NCI-H128 (cell line): ENCODE results near the gene KRTAP22-2.

Experiments
- DNase-seq: peaks from one replicate; lab custom pipeline; 2025; ENCODE audit not compliant: unreplicated experiment; lab: John Stamatoyannopoulos, UW

KRTAP22-2 gene

GRCh38 chr21:30590297-30590696 lies at the start of gene KRTAP22-2:
KRTAP22-2 (minus strand) TSS chr21:30590397.
- no peak for DNase-seq

GRCh38 chr21:30638686-30639085 lies 48.5 kb upstream of the KRTAP22-2 start:
- no peak for DNase-seq

GRCh38 chr21:30634906-30635305 lies 44.7 kb upstream of the KRTAP22-2 start, which contains the start of gene KRTAP20-2:
KRTAP20-2 (plus strand) TSS chr21:30635206; CDS start chr21:30635264, 58 bp downstream.
- DNase-seq = no peak

- DNase-seq = no peak
Observed at GRCh38 chr21:30629200-30629599, 39.0 kb upstream of the KRTAP22-2 start.

GRCh38 chr21:30628109-30628508 lies 37.9 kb upstream of the KRTAP22-2 start:
- DNase-seq = no peak

DNA sequence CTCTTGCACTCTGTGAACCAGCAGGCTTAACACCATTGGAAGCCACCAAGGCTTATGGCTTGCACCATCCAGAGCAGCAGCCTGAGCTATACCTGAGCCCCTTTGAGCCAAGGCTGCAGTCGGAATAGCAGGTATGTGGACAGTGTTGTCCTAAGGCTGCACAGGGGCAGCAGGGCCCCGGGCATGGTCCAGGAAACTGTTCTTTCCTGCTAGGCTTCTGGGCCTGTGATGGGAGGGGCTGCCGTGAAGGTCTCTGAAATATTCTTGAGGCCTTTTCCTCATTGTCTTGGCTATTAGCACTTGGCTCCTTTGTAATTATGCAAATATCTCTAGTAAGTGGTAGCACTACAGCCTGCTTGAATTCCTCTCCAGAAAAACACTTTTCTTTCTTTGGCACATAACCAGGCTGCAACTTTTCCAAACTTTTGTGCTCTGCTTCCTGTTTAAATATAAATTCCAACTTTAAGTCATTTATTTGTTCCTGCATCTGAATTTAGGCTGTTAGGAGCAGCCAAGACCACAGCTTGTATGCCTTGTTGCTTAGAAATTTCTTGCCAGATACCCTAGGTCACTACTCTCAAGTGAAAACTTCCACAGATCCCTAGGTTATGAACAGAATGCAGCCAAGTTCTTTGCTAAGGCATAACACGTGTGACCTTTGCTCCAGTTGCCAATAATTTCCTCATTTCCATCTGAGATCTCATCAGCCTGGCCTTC lies 35.4 kb upstream of the KRTAP22-2 start:
- no peak for DNase-seq

DNA sequence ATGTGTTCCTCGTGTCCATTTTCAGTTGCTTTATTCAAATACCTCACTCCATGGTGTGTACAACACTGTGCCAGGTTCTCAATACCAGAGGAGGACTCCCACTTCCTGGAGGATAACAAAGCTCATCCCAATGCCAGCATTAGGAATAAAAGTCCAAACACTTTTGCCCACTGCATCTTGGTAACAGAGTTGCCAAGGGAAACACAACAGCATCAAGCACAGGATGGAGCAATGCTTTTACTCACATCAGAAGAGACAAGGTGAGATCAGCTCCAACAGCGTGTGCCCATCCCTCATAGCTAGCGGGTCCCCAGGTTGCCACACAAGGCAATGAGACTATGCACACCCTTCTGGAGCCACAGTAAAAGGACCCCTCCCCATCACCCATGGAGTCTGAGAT lies 33.2 kb upstream of the KRTAP22-2 start:
- no peak for DNase-seq

DNA sequence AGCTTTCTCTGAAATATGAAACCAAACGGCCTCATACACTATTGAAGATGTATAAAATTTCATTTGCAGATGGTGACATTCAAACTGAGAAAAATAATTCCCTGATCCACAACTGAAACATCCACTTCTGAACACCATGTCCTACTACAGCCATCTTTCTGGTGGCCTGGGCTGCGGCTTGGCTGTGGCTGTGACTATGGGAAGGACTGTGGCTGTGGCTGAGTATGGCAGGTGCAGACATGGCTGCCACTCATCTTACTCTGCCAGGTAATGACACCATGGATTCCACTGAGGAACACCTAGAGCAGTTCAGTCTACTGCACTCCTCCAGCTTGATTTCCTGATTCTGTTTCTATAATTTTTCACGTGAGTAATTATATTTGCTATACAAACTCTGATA lies 30.3 kb upstream of the KRTAP22-2 start, which contains the start of gene KRTAP20-4:
Gene KRTAP20-4, plus strand, starts transcription at position 106 of the 400 bp plus-strand sequence.
- no peak for DNase-seq

GRCh38 chr21:30620080-30620479 lies 29.9 kb upstream of the KRTAP22-2 start:
- no peak for DNase-seq

DNA sequence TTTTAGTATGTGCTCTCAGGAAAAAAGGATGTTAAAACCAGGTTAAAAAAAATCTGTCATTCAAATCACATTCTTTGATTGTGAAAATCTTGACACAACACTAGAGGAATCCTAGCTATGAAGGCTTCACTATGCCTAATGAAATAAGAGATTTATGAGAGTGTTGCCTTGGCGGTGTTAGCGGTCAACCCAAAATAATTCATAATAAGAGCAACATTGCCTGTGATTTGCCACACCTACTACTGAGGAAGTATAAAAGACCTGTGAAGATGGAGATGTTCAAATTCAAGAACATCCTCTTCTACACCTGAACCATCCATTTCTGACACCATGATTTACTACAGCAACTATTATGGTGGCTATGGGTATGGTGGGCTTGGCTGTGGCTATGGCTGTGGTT lies 25.9 kb upstream of the KRTAP22-2 start, which contains the start of gene KRTAP20-1:
Gene KRTAP20-1, plus strand, starts transcription at position 301 of the 400 bp plus-strand sequence. Its CDS starts 30 bp downstream, at position 331.
- DNase-seq = no peak

DNA sequence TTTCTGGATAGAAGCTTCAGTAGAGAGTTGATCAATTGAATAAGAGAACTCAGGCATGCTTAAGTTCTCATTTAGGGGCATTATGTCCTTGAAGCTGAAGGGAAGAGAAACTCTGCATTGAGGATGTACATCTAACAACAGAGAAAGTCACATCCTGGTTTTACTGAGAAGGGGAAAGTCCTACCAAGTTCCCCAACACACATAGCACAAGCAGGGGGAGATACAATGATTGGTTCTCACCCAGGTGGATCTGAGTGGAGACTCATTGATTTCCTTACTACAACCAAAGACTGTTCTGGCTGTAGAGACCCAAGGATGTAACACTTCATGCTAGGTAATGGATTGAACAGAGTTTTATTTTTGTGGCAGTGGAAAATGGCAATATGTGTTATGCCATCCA lies 25.0 kb upstream of the KRTAP22-2 start:
- no peak for DNase-seq

GRCh38 chr21:30613836-30614235 lies 23.6 kb upstream of the KRTAP22-2 start, which contains the start of gene KRTAP6-1:
KRTAP6-1 (minus strand) TSS chr21:30613930; CDS start chr21:30613904, 26 bp downstream.
- DNase-seq = no peak

- no peak for DNase-seq
Observed at GRCh38 chr21:30612132-30612531, 21.9 kb upstream of the KRTAP22-2 start.

DNA sequence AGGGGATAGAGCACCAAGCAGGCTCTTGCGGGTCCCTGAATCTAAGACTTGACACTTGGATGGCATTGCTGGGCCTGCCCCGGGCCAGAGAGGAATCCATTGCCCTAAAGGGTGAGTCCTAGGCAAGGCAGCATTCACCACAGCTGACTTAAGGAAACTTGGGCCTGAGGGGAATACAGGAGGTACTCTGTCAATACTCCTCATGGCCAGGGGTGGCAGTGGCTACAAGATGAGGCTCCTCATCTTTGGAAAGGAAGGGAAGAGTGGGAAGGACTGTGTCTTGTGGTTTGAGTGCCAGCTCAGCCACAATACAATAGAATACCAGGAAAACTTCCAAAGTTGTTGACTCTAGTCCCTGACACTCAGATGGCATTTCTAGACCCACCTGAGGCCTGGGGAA lies 15.8 kb upstream of the KRTAP22-2 start:
- no peak for DNase-seq

DNA sequence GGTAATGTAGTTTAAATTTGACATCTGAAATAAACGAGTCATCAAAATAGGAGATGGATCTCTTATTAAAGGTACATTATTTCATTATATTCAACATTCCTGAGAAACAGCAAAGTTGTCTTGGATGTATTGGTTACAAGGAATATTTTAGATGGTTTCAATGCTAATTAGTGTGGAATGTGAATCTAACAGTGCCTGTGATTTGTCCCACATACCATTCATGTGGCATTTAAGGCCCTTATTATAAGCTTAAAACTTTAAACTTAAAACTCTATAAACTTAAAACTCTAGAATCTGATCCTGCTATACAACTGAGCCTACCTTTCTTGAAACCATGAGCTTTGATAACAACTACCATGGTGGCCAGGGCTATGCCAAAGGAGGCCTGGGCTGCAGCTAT lies 10.6 kb upstream of the KRTAP22-2 start, which contains the start of gene KRTAP22-1:
Gene KRTAP22-1, plus strand, starts transcription at position 301 of the 400 bp plus-strand sequence.
- DNase-seq = no peak

DNA sequence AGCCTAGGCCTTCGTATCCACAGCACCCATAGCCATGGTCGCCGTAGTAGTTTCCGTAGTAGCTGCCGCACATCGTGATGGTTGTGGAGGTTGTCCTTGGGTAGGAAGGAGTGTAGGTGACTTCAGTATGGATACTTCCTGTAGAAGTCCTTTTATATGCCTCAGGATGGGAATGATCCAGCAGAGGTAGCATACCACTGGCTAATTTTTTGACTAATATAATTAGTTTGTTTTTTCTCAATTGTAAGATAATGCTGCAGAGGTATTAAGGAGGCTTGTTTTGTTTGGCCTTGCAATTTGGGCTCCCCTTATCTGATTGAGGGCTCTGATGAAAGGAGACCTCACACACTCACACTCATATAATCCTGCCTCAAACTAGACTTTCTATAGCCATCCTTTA lies 8.6 kb upstream of the KRTAP22-2 start, which contains the start of gene KRTAP6-2:
Gene KRTAP6-2, minus strand, starts transcription at position 101 of the 400 bp plus-strand sequence. Its CDS starts 28 bp downstream, at position 73.
- no peak for DNase-seq

DNA sequence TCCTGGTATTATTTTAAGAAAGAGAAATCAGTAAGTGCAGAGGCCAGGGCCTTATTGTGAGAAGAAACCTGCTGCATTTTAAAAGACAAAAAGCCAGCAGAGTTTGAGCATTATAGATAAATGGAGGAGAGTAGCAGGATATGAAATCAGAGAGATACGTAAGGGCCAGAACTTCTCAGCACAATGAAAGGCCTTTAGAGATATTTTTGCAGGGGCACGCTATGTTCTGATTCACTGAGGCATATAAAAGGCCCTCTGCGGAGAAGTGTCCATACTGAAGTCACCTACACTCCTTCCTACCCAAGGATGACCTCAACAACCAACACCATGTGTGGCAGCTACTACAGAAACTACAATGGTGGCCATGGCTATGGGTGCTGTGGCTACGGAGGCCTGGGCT lies 1.9 kb upstream of the KRTAP22-2 start, which contains the start of gene KRTAP6-3:
Gene KRTAP6-3, plus strand, starts transcription at position 301 of the 400 bp plus-strand sequence. Its CDS starts 6 bp downstream, at position 307.
- DNase-seq = no peak

DNA sequence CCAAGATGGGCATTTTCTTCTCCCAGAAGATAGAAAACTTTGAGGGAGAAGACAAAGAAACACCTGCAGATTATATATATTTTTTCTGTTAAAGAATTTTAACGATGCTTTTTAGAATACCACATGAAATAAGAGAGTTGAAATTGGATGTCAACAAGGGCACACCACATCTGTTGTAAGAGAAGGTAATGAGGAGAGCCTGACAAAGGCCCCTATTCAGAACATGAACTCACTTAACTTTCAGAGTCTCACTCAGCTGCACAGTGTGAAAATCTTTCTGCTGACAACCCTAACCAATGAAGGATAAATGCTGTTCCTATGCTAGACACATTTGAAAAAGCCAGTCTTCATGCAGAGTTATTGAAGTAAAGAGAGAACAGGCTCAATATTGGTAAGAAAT lies 7.3 kb downstream of the KRTAP22-2 start:
- no peak for DNase-seq

GRCh38 chr21:30580132-30580531 lies 10.1 kb downstream of the KRTAP22-2 start:
- no peak for DNase-seq

- DNase-seq = no peak
Observed at GRCh38 chr21:30579346-30579745, 10.9 kb downstream of the KRTAP22-2 start.

DNA sequence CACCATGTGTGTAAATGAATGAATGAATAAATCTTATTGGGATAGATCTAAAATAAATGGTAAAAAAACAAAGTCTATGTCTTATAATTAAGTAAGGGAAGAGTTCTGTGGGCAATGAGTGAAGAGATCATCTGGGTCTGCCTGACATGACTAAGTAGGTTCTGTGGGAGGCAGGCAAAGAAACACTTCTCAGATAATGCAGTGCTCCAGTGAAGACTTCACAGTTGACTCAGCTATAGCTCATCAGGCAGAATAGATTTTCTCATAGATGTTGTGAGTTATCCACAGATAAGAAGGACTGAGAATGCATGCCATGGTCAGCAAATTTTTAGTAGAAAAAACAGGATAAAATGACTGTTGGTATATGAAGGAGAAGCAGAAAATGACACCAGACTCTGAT lies 12.4 kb downstream of the KRTAP22-2 start:
- DNase-seq = no peak

- DNase-seq = no peak
Observed at GRCh38 chr21:30567617-30568016, 22.6 kb downstream of the KRTAP22-2 start.
